Glutamatergic neuron (in vitro differentiated cells): ENCODE results near the gene TAS1R1. TPM values are rescaled to one million over a fixed set of nuclear protein-coding genes. Genes with fewer than 3 reads are reported as not detected.
A peak's percentile ranks its signal among the peaks of the same experiment; 100 is the strongest.

Experiments used
- DNase-seq: peaks from one replicate; pipeline ENCODE4 v3.0.0; 2022
- H3K27ac Mint-ChIP-seq: one replicate; pipeline ENCODE4 v1.8.0; 2020; ENCODE audit warnings: mild to moderate bottlenecking, mixed read lengths, inconsistent platforms; ENCODE audit not compliant: unreplicated experiment
- H3K27me3 Mint-ChIP-seq: one replicate; pipeline ENCODE4 v1.8.0; 2020; ENCODE audit warnings: mild to moderate bottlenecking, moderate library complexity, mixed read lengths, inconsistent platforms; ENCODE audit not compliant: unreplicated experiment
- H3K36me3 Mint-ChIP-seq: one replicate; pipeline ENCODE4 v1.8.0; 2020; ENCODE audit warnings: mild to moderate bottlenecking, mixed read lengths, inconsistent platforms; ENCODE audit not compliant: unreplicated experiment
- H3K4me1 Mint-ChIP-seq: one replicate; pipeline ENCODE4 v1.8.0; 2020; ENCODE audit warnings: mild to moderate bottlenecking, low read depth, mixed read lengths, inconsistent platforms; ENCODE audit not compliant: unreplicated experiment
- H3K4me3 Mint-ChIP-seq: one replicate; pipeline ENCODE4 v1.8.0; 2020; ENCODE audit warnings: mild to moderate bottlenecking, mixed read lengths, inconsistent platforms; ENCODE audit not compliant: unreplicated experiment
- H3K9me3 Mint-ChIP-seq: one replicate; pipeline ENCODE4 v1.8.0; 2020; ENCODE audit warnings: mild to moderate bottlenecking, moderate library complexity, mixed read lengths, inconsistent platforms; ENCODE audit not compliant: unreplicated experiment
- total RNA-seq: library from RNA; stranded (reverse); fragmentation: NEBNext Ultra II Directional; extraction: Animal tissue kit (Norgen Biotek cat#: 25700); gene quantifications from one replicate; pipeline ENCODE4 v1.2.1, GENCODE V29; 2021; ENCODE audit not compliant: unreplicated experiment
- TF ChIP-seq, protein P1 (sequence below): fragments of 200-600 bp; sonication (generic); IDR thresholded peaks from one replicate; pipeline ENCODE4 v1.5.0; 2021; ENCODE audit not compliant: partially characterized antibody, unreplicated experiment

Gene TAS1R1
- total RNA-seq, 1 donor from 2014 or later, result not detected

DNA sequence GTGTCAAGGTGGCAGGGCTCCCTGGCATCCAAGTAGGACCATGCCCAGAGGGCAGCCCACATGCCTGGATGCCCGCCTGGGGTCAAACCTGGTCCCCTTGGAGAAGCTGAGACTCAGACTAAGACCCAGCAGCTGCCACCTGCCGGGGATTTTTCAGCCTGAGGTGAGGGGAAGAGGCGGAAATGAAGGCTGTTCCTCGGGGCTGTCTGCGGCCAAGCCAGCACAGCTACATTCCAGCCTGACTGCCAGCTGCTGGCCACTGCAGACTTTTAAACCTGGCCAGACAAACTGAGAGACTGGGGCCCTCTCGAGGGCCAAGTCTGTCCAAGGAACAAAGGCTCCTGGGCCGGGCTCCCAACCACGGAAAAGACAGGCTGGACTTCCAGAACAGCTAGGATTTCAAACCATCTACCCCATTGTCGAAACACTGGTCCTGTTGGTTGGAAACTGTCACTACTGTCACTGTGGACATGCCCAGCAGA lies 41.7 kb upstream of the TAS1R1 start:
- no peaks in the 10 kb centered on the region for H3K27me3 Mint-ChIP-seq
- peaks cover 3% of the 10 kb centered on the region for H3K9me3 Mint-ChIP-seq
- TF ChIP-seq, protein P1, sequence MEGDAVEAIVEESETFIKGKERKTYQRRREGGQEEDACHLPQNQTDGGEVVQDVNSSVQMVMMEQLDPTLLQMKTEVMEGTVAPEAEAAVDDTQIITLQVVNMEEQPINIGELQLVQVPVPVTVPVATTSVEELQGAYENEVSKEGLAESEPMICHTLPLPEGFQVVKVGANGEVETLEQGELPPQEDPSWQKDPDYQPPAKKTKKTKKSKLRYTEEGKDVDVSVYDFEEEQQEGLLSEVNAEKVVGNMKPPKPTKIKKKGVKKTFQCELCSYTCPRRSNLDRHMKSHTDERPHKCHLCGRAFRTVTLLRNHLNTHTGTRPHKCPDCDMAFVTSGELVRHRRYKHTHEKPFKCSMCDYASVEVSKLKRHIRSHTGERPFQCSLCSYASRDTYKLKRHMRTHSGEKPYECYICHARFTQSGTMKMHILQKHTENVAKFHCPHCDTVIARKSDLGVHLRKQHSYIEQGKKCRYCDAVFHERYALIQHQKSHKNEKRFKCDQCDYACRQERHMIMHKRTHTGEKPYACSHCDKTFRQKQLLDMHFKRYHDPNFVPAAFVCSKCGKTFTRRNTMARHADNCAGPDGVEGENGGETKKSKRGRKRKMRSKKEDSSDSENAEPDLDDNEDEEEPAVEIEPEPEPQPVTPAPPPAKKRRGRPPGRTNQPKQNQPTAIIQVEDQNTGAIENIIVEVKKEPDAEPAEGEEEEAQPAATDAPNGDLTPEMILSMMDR, result no peak
- DNase-seq, result no peak
- H3K4me3 Mint-ChIP-seq, result no peak overlapping the region
- H3K27ac Mint-ChIP-seq, result no peak overlapping the region
- H3K4me1 Mint-ChIP-seq, result peaks cover 5% of the 10 kb centered on the region
- no peaks in the 10 kb centered on the region for H3K36me3 Mint-ChIP-seq

DNA sequence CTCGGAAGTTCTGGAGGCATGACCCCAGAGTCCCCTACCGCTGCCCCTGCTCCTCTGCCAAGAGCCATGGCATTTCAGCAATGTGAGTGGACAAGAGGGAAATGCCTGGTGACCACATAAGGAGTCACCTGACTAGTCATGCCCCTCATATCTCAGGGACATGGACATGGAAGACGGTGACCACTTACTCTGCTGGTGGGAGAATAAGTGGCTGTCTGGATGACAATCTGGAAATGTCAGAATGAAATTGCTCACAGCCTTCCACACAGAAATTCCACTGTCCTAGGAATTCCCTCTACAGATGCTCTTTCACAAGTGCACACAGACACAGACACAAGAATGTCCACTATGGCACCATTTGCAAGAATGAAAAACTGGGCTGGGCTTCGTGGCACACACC lies 39.3 kb upstream of the TAS1R1 start:
- TF ChIP-seq, protein P1, result no peak
- peaks cover 2% of the 10 kb centered on the region for H3K27me3 Mint-ChIP-seq
- H3K4me3 Mint-ChIP-seq, result no peak overlapping the region
- H3K9me3 Mint-ChIP-seq, result peaks cover 2% of the 10 kb centered on the region
- no peak overlapping the region for H3K27ac Mint-ChIP-seq
- H3K4me1 Mint-ChIP-seq, result peaks cover 18% of the 10 kb centered on the region
- no peak for DNase-seq
- no peaks in the 10 kb centered on the region for H3K36me3 Mint-ChIP-seq

DNA sequence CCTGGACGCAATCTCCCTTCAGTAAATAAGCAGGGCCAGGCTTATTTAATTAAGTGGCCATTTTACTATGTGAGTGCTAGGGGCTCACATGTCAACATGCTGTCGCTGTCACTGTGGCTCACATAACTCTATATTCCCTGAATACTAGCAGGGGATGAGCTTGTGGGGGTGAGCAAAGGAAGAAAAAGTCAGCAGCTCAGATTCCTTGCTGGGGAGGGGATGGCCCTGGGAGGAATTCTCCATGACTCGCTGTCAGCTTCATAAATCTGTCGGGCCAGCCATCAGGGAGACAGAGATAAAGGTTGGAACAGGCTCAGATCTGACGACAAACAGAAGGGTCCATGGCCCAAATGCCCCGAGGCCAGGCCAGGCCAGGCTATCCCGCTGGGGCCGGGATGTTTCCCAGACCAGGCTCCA lies 37.7 kb upstream of the TAS1R1 start:
- H3K9me3 Mint-ChIP-seq, result no peaks in the 10 kb centered on the region
- H3K27ac Mint-ChIP-seq, result peak overlapping the region; percentile 38
- no peak overlapping the region for H3K4me3 Mint-ChIP-seq
- no peak for DNase-seq
- no peaks in the 10 kb centered on the region for H3K36me3 Mint-ChIP-seq
- TF ChIP-seq, protein P1, result no peak
- peaks cover 20% of the 10 kb centered on the region for H3K4me1 Mint-ChIP-seq
- peaks cover 2% of the 10 kb centered on the region for H3K27me3 Mint-ChIP-seq

DNA sequence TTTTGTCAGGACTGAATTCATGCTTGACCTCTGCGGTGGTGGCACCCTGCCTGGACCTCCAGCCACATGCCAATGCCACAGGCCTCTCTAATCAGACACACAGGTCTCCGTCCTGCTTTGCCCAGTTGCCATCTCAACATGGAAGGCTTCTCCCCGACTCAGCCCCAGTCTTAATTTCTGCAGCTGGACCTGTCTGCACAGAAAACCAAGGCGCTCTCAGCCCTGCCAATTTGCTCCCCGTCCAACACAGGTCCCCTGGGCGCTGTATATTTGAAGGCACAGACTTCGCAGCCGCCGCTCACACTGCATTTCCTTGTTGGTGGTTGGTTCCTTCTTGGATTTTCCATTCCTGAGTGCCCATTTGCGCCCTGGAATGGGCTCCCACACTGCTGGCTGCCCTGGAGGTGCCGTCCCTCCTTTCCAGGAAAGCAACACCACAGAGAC lies 35.6 kb upstream of the TAS1R1 start:
- Mint-ChIP-seq H3K4me3 (peak overlapping the region; percentile 36), H3K27me3 (peaks cover 2% of the 10 kb centered on the region), H3K36me3 (no peaks in the 10 kb centered on the region), H3K27ac (no peak overlapping the region), H3K9me3 (no peaks in the 10 kb centered on the region), H3K4me1 (peaks cover 20% of the 10 kb centered on the region)
- no peak for DNase-seq
- TF ChIP-seq, protein P1, result no peak

DNA sequence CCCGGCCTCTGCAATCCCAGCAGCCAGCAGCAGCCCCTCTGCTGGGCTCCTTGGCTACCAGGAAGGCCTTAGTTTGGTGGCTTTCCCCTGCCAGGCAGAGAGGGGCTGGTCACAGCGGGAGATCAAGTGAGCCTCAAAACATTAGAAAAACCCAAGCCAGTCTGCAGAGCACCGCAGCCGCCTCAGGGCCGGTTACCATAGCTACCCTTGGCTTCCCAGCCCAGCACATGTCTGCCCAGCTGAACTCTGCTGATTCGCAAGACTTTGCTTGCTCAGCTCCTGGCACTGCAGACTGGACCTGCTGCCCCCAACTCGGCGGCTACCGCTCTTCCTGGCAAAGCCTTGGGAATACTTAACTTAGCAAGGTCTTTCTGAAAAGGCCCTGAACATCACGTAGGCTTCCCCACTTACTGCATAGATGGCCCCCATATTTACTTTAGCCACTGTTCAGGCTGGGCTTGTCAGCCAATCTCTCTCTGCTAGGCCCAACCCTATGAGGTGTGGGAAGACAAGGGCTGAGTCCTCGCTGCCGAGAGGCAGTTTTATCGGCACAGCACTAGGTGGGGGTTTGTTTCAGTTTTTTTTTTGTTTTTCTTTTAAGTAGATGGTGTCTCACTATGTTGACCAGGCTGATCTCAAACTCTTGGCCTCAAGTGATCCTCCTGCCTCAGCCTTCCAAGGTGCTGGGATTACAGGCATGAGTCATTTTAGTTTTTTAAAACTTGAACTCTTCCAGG lies 35.0 kb upstream of the TAS1R1 start:
- DNase-seq, result peak; percentile 71
- H3K27ac Mint-ChIP-seq, result no peak overlapping the region
- peaks cover 2% of the 10 kb centered on the region for H3K27me3 Mint-ChIP-seq
- no peaks in the 10 kb centered on the region for H3K36me3 Mint-ChIP-seq
- no peak overlapping the region for H3K4me3 Mint-ChIP-seq
- peaks cover 20% of the 10 kb centered on the region for H3K4me1 Mint-ChIP-seq
- H3K9me3 Mint-ChIP-seq, result no peaks in the 10 kb centered on the region
- TF ChIP-seq, protein P1, result no peak
